Measurements from ENCODE around the gene HNRNPH3.

Gene HNRNPH3

DNA sequence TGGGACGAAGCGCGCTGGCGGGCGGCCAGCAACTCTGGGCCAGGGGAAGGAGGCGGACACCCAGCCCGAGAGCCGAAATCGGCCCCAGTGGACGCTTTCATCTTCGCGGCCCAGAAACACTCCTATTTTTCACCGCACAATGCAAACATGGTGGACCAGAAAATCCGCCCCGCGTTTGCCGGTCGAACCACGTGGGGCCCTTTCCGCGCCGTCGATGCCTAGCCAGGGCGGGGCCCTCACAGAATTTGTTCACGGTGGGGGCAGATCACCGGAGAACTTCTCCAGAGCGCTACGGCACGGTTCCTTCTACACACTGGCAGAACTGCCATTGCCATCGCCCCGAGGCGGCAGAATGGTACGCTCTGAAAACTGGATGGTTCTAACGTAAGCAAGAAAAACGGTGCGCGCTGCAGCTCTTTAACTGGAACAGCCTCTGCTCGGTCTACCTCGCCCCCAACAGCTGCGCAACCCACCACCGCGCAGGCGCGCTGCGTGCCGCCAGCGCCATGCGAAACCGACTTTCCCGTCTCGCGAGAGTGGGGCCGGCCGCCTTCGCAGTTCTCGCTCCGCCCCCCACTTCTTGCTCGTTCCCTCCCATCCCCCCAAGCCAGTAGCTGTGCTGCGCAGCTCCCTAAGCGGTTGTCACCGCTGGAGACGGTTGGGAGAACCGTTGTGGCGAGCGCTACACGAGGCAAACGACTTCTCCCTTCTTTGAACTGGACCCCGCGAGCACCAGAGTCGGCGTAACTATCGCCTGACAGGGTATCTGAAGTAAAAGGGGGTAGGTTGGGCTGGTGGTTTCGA is at the start of gene HNRNPH3 (continued):
- TF ChIP-seq, protein P1, sequence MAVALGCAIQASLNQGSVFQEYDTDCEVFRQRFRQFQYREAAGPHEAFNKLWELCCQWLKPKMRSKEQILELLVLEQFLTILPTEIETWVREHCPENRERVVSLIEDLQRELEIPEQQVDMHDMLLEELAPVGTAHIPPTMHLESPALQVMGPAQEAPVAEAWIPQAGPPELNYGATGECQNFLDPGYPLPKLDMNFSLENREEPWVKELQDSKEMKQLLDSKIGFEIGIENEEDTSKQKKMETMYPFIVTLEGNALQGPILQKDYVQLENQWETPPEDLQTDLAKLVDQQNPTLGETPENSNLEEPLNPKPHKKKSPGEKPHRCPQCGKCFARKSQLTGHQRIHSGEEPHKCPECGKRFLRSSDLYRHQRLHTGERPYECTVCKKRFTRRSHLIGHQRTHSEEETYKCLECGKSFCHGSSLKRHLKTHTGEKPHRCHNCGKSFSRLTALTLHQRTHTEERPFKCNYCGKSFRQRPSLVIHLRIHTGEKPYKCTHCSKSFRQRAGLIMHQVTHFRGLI (tag by site-specific recombination; IDR thresholded peaks at IDR 0.05): 0 out of 2 replicates have a peak, but pooled peaks have one; percentile 13
- TF ChIP-seq ZBTB48 (tag by site-specific recombination; IDR thresholded peaks at IDR 0.05) (peak; percentile 91), ZNF239 (tag by site-specific recombination; IDR thresholded peaks at IDR 0.05) (no peak), ZNF571 (tag by site-specific recombination; IDR thresholded peaks at IDR 0.05) (no peak), SP2 (tag by site-specific recombination; IDR thresholded peaks at IDR 0.05) (peak; percentile 81), ZBTB49 (tag by site-specific recombination; IDR thresholded peaks at IDR 0.05; ENCODE audit: low read depth) (no peak), HOXC10 (CRISPR knock-in tag; IDR thresholded peaks at IDR 0.05) (no peak), ZNF670 (tag by site-specific recombination; IDR thresholded peaks at IDR 0.05; ENCODE audit: low read depth) (no peak), ELK4 (IDR thresholded peaks at IDR 0.05; ENCODE audit: borderline replicate concordance, low read depth, low read length) (no peak), ZNF2 (tag by site-specific recombination; IDR thresholded peaks at IDR 0.05) (peak; percentile 78; the same call in 1 of the 2 replicates), ZNF843 (tag by site-specific recombination; IDR thresholded peaks at IDR 0.05) (0 out of 2 replicates have a peak, but pooled peaks have one; percentile 45), MZF1 (tag by site-specific recombination; IDR thresholded peaks at IDR 0.05; ENCODE audit: borderline replicate concordance) (peak; percentile 82; the same call in 1 of the 2 replicates), ZNF645 (tag by site-specific recombination; IDR thresholded peaks at IDR 0.05) (no peak), MEIS1 (CRISPR knock-in tag; IDR thresholded peaks at IDR 0.05; ENCODE audit: borderline replicate concordance) (no peak), ZNF221 (tag by site-specific recombination; IDR thresholded peaks at IDR 0.05; ENCODE audit: borderline replicate concordance) (no peak), CTCF (tag by site-specific recombination; IDR thresholded peaks at IDR 0.05) (peak; percentile 25; the same call in 1 of the 2 replicates), ZNF121 (tag by site-specific recombination; IDR thresholded peaks at IDR 0.05) (no peak), ZNF48 (tag by site-specific recombination; IDR thresholded peaks at IDR 0.05) (no peak), ZNF175 (tag by site-specific recombination; IDR thresholded peaks at IDR 0.05) (no peak), TCF7L2 (IDR thresholded peaks at IDR 0.05; ENCODE audit: borderline replicate concordance, low read depth, low read length) (no peak), REPIN1 (tag by site-specific recombination; IDR thresholded peaks at IDR 0.05; ENCODE audit: low read depth) (peak; percentile 66; the same call in 1 of the 2 replicates), ZNF488 (tag by site-specific recombination; IDR thresholded peaks at IDR 0.05) (no peak), RBAK (tag by site-specific recombination; IDR thresholded peaks at IDR 0.05) (no peak), ZNF623 (tag by site-specific recombination; IDR thresholded peaks at IDR 0.05) (peak; percentile 15; the same call in 1 of the 2 replicates), ZNF350 (tag by site-specific recombination; IDR thresholded peaks at IDR 0.05) (no peak), ZNF501 (tag by site-specific recombination; IDR thresholded peaks at IDR 0.05) (peak; percentile 92), PRDM4 (tag by site-specific recombination; IDR thresholded peaks at IDR 0.05) (no peak; the same call in 1 of the 2 replicates)

Data from HEK293 (cell line).